GM18499 (cell line): ENCODE results near the gene IFRD1.

ENCODE experiments used
- ATAC-seq: cut with Tn5 transposase; IDR thresholded peaks from one replicate; pipeline ENCODE4 v1.9.1; 2021; ENCODE audit warnings: moderate number of reproducible peaks; ENCODE audit not compliant: insufficient read depth, unreplicated experiment

The IFRD1 gene, protein sequence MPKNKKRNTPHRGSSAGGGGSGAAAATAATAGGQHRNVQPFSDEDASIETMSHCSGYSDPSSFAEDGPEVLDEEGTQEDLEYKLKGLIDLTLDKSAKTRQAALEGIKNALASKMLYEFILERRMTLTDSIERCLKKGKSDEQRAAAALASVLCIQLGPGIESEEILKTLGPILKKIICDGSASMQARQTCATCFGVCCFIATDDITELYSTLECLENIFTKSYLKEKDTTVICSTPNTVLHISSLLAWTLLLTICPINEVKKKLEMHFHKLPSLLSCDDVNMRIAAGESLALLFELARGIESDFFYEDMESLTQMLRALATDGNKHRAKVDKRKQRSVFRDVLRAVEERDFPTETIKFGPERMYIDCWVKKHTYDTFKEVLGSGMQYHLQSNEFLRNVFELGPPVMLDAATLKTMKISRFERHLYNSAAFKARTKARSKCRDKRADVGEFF

DNA sequence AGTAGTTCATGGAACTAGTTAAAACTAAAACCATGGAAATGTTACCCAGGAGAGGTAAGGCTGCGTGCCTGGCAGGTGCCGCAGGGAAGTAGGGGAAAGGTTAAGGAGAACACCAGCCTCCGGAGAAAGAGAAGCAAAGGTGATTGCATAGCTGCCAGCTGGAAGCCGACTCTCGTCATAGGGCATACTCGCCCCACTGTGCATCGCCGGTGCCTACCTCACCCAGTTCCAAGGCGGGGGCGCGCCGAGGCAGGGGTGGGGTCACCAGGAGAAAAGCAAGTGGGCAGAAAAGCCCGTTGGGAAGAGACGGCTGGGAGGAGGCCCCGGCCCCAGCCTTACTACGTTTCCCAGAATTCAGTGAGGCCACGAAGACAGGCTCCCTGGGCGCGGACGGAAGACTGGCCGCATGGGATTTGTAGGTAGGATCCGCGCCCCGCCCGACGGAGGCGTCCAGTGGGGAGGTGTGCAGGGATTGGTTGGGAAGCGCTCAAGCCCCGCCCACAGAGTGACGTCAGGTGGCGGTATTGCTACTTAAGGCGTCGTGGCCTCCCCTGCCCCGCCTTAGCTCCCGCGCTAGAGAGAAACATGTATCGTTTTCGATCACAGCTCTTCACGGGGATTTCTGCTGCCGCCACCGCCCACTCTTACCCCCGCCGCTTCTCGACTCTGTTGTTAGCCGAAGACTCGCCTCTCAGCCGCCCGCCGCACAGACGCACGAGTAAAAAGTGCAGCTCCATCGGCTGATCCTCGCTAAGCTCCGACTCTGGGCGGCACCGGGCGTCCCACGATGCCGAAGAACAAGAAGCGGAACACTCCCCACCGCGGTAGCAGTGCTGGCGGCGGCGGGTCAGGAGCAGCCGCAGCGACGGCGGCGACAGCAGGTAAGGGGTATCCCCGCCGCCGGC is at the start of gene IFRD1:
IFRD1 (plus strand) TSS at position 559 of the 905 bp plus-strand sequence; CDS start at position 788, 229 bp downstream.
- ATAC-seq = peak; percentile 65

DNA sequence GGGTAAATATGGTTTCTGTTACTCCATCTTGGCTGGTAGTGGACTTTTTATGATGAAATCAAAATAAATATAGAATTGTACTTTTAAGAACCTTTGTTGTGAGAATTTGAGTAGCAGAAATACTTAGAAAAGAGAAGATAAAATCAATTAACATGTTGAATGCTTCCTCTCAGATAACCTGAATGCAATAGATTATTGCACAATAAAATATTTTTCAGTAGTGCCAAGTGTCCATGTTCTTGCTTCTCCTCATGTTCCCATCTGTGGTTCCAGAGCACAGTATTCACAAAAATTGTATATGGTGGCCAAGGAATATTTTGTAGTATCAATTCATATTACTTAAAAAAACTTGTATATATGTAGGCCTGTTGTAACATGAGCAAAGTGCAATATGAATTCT is 45.9 kb upstream of the IFRD1 start:
- ATAC-seq = no peak

DNA sequence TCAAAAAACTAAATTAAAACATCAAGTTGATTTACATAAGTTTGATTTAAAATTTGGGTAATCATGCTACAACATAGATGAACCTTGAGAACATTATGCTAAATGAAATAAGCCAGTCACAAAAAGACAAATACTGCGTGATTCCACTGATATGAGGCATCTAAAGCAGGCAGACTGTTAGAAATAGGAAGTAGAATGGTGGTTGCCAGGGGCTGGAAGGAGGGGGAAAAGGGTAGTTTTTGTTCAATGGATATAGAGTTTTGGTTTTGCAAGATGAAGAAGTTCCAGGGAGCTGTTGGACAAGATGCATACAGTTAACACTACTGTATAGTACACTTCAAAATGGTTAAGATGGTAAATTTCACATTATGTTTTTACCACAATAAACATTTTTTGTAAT is 45.0 kb upstream of the IFRD1 start:
- ATAC-seq = no peak

DNA sequence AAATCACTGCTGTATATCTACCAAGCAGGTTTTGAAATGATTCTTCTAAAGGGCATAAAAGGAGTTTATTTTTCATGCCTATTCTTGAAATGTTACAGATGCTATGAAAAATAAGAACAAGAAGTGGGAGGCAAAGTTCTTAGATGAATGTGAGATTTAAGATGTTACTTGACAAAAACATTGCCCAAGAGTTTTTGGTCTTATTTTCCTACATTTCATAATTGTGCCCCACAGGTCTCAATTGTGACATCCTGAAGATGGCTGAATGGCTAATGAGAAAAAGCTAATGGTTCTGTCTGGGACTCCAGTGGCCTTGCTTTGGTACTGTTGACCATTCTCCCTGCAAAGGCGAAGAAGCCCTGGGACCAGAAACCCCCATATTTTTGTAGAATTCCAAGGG is 43.0 kb upstream of the IFRD1 start:
- ATAC-seq = no peak

DNA sequence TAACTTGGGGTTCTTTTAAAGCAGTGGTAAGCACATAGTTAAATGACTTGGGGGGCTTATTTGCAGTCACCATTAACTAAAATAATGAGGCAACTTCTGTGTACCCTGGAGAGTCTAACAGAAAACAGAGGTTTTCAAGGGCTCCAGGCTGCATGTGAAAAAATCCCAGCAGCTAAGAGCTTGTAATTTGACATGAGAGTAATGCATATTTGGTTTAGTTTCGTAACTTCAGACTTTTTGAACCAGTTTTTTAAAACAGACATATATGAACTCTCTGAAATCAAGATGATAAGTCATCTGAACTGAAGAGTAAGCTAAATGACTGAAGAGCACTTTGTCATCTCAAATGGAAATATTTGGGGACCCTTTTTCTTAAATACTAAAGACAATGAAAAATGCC is 40.2 kb upstream of the IFRD1 start:
- no peak for ATAC-seq

DNA sequence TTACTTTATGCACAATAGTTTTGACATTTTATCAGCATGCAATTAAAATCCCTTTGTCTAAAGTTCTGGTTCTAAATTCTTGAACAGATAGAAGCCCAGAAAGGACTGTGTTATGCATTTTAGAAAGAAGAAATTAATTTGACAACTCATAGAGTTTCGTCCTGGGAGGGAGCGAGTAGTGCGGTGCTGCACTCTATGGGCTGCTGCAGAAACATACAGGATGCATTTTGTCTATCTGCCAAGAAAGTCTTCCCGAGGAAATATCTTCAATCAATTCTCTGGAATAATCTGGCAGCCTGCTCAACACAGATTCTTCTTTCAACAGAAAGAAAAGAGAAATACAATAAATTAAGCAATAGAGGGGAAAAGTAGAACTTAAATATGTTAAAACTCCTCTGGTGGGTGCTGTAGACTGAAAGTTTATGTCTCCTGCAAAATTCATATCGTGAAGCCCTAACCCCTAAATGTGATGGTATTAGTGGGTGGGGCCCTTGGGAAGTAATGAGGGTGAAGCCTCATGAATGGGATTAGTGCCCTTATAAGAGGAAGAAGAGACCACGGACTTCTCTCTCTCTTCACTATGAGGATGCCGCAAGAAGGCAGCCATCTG is 39.0 kb upstream of the IFRD1 start:
- ATAC-seq = no peak

DNA sequence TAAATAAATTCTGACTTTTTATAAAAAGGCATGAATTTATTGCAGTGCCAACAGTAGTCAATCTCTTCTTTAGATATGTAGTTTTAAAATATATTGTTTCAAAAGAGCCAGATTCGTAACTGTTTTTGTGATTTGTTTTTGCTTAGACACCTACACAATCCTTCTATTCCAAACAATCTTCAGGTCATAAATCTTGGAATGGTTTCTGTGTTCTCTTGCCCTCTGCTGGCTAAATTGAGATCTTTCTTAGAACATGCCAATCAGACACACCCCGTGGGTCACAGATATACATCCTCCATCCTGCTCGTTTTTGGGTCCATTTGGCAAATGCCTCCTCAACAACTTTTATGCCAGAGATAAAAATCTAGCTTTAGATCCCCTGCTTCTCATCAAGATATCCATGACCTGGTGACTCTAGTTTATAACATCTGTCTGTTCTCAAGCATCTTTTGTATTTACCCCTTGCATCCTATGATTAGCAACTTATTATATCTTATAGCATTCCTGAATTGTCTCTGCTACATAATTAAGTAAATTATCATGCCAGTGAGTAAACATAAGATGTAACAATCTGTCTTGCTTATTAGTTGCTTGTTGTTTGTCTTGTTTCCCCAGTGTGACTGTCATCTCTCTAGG is 35.3 kb upstream of the IFRD1 start:
- no peak for ATAC-seq

DNA sequence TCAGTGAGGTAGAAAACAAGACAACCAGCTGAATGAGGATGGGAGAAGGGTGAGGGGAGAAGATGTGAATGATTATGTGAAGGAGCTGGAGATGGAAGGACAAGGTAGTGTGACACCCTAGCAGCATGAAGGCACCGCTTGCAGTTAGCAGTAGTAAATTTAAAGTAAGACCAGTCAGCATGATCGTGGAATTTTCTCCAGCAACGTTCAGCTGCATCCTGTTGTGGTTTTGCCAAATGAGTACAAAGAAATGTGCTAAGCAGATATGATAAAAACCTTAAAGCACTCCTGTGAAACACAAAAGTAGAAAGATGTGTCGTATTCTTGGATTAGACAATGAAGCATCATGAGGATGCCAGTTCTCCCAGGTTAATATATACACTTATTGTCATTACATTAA is 34.1 kb upstream of the IFRD1 start:
- no peak for ATAC-seq

DNA sequence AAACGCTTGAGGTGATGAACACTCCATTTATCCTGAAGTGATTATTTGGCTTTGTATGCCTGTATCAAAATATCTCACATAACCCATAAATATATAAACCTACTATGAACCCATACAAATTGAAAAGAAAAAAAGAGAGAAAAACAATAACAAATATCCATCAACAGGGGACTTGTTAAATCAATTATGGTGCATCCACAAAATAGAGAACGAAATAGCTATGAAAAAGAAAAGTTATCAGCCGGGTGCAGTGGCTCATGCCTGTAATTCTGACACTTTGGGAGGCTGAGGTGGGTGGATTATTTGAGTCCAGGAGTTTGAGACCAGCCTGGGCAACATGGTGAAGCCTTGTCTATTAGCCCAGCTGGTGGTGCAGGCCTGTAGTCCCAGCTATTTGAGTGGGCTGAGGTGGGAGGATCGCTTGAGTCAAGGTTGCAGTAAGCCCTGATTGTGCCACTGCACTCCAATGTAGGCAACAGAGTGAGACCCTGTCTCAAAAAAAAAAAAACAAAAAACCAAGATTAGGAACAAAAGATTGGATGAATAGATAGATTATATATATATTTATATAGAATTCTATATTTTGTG is 30.6 kb upstream of the IFRD1 start:
- no peak for ATAC-seq

DNA sequence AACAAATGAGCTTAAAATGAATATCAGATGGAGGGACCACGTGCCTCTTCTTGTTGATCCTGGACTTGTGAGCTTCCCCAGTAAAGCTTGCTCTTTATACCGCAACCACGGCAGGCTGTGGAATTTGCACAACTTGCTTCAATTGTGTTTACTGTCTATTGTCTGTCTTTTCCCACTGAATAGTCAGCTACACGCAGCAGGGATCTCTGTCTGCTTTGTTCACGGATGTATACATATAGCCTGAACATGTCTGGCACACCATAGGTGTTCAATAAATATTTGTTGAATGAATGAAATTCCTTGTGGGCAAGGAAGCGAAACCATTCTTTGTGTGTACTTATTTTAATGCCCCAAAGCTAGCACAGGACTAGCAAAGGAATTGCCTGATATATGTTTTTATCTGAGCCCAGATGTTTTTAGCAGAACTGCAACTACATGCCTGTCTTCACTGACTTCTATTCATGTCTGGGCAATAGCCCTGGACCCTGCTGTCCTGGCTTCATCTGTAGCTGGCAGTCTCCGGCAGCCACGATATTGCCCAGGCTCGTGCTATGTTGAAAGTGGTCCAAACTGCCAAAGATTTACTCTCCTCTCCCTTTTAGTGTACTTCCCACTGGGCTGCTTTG is 29.9 kb upstream of the IFRD1 start:
- ATAC-seq = no peak

DNA sequence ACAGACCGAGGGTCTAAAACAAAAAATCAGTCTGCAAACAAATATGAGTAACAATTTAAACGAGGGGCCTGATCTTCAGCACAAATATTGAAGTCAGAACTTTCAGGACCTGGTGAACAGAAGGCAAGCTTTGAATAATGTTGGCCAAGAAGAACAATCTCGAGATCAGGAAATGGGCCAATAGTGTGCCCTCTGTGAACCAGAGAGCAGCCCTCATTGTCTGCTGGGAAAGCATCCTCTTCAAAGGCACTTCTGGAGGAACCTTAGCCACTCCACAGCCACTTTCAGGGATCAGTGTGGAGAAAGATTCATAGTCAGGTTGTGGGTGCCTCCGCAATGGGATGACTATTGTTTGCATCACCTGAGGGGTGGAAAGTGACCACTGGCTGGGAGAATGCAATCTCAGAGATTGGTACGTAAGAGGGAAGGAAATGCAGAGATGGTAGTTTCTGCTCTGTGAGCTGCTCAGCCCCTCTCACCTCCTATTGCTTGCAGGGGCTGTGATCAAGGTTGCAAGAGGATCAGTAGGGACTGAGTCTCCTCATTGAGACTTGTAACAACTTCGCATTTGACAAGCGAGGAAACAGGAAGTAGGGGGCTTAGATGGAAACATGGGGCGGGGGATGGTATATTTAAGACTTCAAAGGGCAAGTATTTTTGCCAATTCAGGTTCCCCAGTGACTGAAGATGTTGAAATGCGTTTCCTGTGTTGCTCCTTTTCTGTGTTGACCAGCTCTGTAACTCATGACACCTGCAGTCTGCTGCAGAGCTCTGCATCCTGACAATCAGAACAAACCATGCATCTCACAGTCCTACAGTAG is 28.4 kb upstream of the IFRD1 start:
- ATAC-seq = no peak

DNA sequence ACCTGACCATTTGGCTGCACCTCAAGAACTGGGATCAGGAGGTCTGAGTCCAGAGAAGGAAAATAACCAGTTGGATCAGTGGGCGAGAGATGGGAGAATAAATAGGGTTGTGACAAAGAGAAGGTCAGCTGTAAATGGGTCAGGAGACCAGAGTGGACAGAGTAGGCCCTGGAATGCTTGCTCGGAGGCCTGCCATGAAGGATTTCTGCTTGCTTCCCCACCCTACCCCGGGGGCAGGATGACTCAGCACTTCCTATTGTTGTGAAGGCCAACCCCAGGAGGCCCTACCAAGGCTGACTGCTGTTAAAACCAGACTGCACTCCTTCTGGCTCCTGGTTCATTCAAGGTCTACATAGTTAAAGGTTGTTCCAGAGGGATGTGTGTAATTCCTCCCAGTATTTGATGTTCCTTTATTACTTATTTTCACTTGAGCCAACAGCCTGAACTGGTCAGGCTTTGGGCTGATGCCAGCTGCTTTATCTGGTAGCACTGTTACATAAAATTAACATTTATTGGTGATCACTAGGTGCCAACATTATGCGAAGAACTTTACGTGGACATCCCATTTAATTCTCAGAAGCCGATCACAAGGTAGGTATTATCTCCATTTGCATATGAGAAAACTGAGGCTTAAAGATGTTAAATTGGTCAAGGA is 27.3 kb upstream of the IFRD1 start:
- ATAC-seq = no peak

DNA sequence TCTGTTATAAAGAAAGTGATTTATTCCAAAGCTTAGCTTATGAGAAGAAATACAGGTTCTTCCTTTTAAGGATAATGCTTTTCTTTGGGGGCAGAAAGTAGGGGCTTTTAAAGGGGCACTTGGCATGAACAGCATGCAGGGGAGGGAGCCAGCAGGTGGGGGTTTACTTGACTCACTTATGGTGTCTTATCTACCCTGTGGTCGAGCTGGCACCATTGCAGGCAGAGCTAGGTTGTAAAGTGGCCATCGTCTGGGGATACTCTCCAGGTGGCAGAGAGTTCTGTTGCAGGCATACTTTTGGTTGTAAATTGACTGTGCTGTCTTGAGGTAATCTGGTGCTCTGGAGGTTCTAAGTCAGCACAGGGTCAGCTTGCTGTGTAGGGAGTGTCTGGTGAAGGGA is 26.3 kb upstream of the IFRD1 start:
- no peak for ATAC-seq

DNA sequence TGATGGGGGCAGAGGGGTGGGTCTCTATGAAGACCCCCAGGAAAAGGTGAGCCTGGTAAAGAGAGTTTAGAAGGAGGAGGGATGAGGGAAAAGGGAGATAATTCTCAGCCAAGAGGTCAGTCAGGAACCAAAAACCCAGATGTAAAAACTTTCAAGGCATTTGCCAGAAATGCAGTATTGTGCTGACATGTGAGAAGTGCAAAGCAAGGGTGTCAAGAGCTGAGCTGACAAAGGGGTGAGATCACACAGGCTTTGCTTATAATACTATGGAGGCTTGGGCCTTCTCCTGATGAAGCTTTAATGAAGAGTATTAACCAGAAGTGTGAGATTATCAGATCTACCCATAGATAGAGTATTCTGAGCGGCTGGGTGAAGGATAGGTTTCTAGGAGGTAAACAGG is 22.3 kb upstream of the IFRD1 start:
- ATAC-seq = no peak

DNA sequence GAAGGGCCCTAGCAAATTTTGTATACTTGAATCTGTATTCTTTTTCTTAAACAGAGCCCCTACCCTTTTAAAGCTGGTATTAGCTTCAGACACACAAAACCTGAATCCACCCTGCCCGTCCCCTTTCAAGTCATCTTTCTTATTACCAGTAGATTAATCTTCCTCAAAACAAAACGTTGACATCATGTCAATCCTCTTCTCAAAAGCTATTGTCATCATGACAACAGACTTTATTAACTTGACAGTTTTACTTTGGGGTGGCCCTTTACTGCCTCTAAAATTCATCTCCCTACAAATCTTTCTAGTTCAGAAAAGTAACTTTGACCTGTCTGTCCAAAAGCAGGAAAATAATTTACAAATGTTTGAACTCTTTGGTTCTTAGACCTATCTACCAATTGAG is 21.5 kb upstream of the IFRD1 start:
- no peak for ATAC-seq

DNA sequence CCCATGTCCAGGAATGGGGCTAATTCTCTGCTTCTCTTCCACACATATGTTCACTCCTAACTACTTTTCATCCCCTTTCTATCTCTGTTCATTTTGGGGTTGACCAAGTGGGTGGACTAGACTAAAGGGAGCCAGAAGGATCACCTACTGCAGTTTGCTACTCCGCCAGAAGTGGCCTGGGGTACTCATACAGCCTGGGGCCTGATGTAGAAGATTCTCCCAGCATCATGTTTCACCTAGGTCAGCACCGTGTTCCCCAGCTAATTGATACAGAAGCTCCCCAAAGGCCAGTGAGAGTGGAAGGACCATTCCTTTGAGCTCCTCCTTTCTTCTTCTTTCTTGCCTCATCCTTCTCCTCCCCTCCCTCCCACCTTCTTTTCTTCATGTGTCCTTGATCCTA is 19.6 kb upstream of the IFRD1 start:
- no peak for ATAC-seq

DNA sequence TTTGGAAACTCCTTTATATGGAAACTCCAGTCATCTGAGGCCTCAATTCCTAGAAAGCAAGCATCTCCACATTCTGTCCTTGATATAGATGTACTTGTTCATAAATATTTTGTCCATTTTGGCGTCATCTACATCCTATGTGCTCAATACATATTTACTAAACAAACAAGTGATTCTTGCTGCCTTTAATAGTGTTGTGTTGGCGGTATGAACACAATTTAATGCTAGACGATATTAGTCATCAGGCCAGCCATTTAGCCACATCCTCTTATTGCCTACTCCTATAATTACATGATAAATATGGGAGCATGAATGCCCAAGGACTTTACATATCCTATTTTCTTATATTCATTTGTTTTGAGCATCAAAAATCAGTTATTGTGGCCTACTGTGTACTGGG is 18.5 kb upstream of the IFRD1 start:
- no peak for ATAC-seq

DNA sequence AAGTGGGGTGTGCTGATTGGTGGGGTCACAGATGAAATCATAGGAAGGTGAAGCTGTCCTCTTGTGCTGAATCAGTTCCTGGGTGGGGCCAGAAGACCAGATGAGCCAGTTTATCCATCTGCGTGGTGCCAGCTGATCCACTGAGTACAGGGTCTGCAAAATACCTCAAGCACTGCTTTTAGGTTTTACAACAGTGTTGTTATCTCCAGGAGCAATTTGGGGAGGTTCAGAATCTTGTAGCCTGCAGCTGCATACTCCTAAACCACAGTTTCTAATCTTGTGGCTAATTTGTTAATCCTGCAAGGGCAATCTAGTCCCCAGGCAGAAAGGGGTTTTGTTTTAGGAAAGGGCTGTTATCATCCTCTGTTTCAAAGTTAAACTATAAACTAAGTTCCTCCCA is 17.0 kb upstream of the IFRD1 start:
- no peak for ATAC-seq
